ENCODE results near the gene CAMK2N1.

- TF ChIP-seq CTCF (IDR thresholded peaks at IDR 0.05) (no peak), POLR2A (IDR thresholded peaks at IDR 0.05) (no peak)
Observed at GRCh38 chr1:20505488-20505887, 19.5 kb upstream of the CAMK2N1 start.
